Activated T-cell treated with anti-CD3 and anti-CD28 coated beads, Interleukin-2, amount 50 U/mL, for 48 hours (primary cell): Measurements from ENCODE around the gene KCNE3.
A peak's percentile ranks its signal among the peaks of the same experiment; 100 is the strongest.

Experiments used
- DNase-seq, 2 experiments: peaks; one replicate each; pipeline ENCODE4 v3.0.0-alpha.2; 2020

The KCNE3 gene

GRCh38 chr11:74471037-74471436 lies 3.7 kb upstream of the KCNE3 start:
- DNase-seq, result no peak

DNA sequence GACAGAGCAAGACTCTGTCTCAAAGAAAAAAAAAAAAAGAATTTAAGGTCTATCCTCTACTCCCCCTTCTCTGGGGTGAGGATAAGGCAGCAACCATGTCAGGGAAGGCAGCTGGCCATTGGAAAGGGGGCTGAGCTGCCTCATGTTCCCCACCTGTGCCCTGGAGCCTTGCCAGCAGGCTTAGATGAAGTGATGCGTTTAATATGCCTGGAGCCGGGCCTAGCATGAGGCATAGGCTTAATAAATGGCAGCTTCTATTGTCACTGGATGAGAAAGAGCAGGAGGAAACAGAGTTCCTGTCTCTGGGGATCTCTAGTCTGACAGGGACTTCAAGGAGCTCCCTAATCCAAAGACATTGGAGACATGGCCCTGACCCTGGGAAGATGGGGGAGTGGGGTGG lies 3.2 kb upstream of the KCNE3 start:
- no peak for DNase-seq

- no peak for DNase-seq
These were observed 1.6 kb upstream of the KCNE3 start for GRCh38 chr11:74468936-74469335.

GRCh38 chr11:74468521-74468920 lies 1.2 kb upstream of the KCNE3 start:
- DNase-seq, result no peak

DNA sequence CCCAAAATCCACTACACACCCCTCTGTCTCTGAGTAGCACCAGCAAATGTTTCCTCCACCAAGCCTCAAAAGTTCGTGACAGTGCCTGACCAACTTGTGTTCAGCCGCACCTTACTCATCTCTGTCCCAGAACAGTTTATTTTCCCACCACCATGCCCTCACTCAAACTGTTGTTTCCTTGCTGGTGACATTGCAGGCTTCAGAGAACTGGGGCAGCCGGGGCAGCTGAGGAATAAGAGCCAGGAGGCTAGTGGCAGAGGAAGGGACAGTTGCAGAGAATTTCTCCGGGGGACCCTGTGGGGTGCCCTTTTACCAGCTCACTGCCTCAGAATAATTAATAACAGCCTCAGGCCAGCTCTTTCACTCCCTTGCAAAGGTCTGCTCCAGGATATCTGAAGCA lies 709 bp upstream of the KCNE3 start:
- no peak for DNase-seq

GRCh38 chr11:74465291-74465708 lies 2.0 kb downstream of the KCNE3 start:
- DNase-seq, result no peak

DNA sequence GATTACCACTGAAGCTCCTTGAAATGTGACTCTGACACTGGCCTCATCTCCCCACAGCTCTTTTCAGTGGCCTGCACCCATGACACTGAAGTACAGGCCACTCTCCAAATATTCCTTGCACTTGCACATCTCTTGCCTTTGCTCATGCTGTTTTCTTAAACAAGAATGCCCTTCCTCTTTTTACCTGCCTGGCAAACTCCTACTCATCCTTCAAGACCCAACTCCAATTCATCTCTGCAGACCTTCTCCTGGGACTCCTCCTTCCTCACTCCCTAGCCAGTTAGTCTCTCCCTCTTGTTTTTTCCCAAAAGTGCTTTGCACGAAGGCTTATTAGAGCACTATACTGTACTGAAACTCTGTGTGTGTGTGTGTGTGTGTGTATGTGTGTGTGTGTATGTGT lies 2.6 kb downstream of the KCNE3 start:
- DNase-seq, result no peak

- DNase-seq, result no peak
These were observed 4.1 kb downstream of the KCNE3 start for GRCh38 chr11:74463216-74463615.

- no peak for DNase-seq
These were observed 4.7 kb downstream of the KCNE3 start for GRCh38 chr11:74462631-74463030.

- DNase-seq, result no peak
These were observed 5.3 kb downstream of the KCNE3 start for GRCh38 chr11:74462009-74462408.

DNA sequence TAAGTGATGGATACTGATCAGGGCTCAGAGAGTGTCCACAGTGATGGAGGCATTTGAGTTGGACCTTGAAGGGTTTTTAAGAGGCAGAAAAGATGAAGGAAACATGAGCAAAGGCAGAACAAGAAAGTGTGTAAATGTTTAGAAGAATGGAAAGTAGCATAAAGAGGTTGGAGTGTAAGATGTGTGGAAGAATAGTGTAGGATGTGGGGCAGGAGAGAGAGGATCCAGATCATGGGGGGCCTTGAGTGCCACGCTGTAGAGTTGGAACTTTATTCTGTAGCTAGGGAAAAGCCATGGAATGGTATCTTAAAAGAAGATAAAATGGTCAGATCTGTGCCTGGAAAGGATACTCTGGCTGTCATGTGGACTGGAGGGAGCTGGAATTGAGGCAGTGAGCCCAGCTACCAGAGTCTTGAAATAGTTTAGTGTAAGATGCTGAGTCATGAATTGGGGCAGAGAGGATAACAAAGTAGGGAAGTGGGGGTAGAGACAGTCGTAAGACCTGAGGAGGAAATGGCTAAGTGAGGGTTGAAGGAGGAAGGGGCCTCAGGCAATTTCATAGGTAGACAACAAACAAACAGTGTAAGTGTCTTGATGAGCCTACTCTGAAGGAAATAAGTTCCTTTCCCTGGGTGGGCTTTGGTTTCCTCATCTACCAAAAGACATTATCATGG lies 6.7 kb downstream of the KCNE3 start:
- no peak for DNase-seq

GRCh38 chr11:74460065-74460464 lies 7.3 kb downstream of the KCNE3 start:
- DNase-seq, result no peak

- no peak for DNase-seq
These were observed 7.8 kb downstream of the KCNE3 start for GRCh38 chr11:74459584-74459983.

DNA sequence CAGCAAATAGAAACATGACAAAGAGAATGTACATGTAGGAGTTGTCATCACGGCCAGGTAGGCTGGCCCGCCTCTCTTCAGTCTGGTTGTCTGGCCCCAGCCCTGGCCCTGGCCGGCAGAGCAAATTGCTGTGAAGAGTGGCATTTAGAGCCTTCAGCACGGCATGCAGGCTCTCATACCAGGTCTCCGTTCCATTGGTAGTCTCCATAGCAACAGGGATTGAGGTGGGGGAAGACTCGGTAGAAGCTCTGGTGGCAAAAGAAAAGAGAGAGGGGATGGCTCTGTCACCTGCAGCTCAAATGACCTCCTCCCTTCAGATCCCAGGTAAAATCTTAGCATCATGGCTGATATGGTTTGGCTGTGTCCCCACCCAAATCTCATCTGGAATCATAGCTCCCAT lies 10.0 kb downstream of the KCNE3 start:
- no peak for DNase-seq

DNA sequence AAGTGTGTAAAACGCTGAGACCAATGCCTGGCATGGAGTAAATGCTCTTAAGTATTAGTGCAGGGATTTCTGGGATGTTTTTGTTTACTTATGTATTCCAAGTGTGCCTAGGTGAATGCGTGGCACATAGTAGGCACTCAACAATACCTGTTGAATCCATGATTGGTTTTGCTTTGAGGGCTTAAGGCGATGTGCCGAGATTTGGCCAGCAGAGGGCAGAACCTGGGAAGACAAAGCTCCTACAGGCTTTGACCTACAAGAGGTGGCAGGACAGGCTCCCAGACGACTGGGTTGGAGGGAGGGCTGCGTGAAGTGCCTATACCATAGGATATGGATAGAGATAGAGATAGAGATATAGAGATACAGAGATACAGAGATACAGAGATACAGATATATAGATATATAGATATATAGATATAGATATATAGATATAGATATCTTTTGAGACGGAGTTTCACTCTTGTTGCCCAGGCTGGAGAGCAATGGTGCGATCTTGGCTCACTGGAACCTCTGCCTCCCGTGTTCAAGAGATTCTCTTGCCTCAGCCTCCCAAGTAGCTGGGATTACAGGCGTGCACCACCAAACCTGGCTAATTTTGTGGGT lies 13.9 kb downstream of the KCNE3 start:
- peak; percentile 76 to 79 for DNase-seq

- DNase-seq, result no peak
These were observed 15.0 kb downstream of the KCNE3 start for GRCh38 chr11:74452366-74452765.

DNA sequence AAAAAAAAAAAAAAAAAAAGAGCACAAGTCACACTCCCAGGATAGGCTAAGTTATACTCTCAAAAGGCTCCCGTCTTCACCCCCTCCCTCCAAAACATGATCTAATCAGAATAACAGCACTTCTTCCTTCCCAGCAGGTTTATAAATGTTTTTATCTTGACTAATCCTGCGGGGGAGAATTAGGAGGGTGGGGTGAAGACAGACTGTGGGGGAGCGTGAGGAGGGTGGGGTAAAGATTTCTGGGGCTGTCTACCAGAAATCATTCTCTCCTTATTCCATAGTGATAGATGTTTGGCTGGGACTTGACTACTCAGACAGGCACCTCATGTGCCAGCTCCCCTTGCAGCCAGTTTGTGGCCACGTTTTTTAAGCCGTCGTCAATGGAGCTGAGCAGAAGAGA lies 17.0 kb downstream of the KCNE3 start:
- no peak for DNase-seq

GRCh38 chr11:74449369-74449931 lies 17.9 kb downstream of the KCNE3 start:
- DNase-seq, result peak; percentile 31 to 32

DNA sequence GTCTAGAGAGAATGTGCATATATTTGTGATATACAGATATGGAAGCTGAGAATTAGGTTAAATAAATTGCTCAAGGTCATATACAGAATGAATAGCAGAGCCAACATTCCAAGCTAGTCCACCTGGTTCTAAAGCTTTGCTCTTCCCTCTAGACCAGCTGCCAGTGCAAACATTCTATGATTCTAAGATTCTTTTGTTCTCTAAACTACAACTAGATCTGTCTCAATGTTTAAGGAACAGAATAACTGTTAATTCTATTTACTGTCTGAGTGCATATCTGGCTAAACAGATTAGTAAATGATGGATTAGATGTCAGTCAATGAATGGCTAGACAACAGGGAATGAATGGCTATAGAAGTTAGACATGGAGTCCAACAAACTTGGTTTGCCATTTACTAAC lies 19.6 kb downstream of the KCNE3 start:
- no peak for DNase-seq

DNA sequence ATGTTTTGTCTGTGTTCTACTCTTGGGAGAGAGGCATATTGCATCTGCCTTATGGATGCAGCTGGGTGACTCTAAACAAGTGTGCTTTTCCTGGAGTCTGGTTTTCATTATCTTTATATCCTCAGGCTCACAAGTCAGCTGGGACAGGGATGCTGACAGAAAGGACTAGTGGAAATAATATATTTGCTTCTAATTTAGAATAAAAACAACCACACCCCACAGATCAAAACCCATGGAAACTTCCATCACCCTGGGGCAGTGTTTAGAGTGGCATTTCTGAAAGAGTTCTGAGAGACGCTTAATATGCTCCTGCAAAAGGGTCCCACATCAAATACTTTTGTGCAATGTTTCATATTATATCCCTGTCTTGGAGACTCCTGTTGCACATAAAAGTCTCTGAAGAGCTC lies 20.8 kb downstream of the KCNE3 start:
- DNase-seq, result no peak

GRCh38 chr11:74444173-74444826 lies 23.0 kb downstream of the KCNE3 start:
- DNase-seq, result no peak

GRCh38 chr11:74443071-74443864 lies 24.1 kb downstream of the KCNE3 start:
- DNase-seq, result no peak

- no peak for DNase-seq
These were observed 24.7 kb downstream of the KCNE3 start for GRCh38 chr11:74442636-74443035.
